ENCODE measurements around the gene MRPL23. TPM values are rescaled to one million over a fixed set of nuclear protein-coding genes. Genes with fewer than 3 reads are reported as not detected.

Gene MRPL23
- total RNA-seq, 1 experiment from 2014 or later = 83.8 TPM

DNA sequence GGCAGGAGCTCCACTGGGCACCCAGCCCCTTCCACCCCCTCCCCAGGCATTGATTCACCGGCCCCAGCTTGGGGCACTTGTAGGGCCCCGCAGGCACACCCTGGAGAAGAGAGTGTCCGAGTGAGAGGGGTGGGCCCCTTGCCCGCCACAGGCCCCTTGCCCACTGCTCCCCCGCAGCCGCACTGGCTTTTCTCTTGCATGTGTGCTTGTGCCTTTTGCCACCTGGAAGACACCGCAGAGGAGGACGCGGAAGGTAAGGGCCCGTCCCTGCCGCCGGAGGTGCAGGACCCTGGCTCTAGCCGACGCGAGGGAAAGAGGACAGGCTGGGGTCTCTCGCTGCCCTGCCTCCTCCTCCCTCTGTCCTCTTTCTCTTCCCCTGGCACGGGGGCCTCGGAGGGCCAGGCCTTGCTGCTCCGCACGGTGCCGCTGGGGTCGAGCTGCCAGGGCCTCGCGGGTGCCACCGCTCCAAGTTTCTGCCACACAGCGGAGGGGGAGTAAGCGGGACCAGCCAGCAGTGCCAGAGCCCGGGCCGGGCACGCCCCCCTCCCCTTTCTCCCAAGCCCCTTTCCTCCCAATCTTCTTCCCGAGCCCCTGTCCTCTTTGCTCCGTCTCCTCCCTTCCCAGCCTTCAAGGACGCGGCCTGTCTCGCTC is 18.1 kb upstream of the MRPL23 start:
- Histone ChIP-seq H3K36me3 (ENCODE audit: insufficient read depth, low read length, poor library complexity, severe bottlenecking) (no peaks in the 10 kb centered on the region), H3K4me1 (ENCODE audit: insufficient read depth, low read length, poor library complexity, severe bottlenecking) (no peaks in the 10 kb centered on the region), H3K9me3 (ENCODE audit: low read depth, low read length, poor library complexity, severe bottlenecking) (no peaks in the 10 kb centered on the region), H3K27me3 (replicated peaks; ENCODE audit: insufficient read depth, low read depth, low read length, poor library complexity) (no peaks in the 10 kb centered on the region), H3K4me3 (ENCODE audit: low read depth, low read length, poor library complexity, severe bottlenecking) (no peak overlapping the region), H3K27ac (ENCODE audit: low read depth, low read length, poor library complexity, severe bottlenecking) (no peak overlapping the region)
- no peak for DNase-seq (ENCODE audit: low spot score)
- TF ChIP-seq EZH2 (IDR thresholded peaks at IDR 0.05; ENCODE audit: borderline replicate concordance, low read depth, low read length, poor library complexity, severe bottlenecking) = no peak
- TF ChIP-seq, protein P1, sequence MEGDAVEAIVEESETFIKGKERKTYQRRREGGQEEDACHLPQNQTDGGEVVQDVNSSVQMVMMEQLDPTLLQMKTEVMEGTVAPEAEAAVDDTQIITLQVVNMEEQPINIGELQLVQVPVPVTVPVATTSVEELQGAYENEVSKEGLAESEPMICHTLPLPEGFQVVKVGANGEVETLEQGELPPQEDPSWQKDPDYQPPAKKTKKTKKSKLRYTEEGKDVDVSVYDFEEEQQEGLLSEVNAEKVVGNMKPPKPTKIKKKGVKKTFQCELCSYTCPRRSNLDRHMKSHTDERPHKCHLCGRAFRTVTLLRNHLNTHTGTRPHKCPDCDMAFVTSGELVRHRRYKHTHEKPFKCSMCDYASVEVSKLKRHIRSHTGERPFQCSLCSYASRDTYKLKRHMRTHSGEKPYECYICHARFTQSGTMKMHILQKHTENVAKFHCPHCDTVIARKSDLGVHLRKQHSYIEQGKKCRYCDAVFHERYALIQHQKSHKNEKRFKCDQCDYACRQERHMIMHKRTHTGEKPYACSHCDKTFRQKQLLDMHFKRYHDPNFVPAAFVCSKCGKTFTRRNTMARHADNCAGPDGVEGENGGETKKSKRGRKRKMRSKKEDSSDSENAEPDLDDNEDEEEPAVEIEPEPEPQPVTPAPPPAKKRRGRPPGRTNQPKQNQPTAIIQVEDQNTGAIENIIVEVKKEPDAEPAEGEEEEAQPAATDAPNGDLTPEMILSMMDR (conservative IDR thresholded peaks at IDR 0.05; ENCODE audit: low read depth, low read length) = no peak
- POLR2A ChIA-PET (ENCODE audit: low non-redundant PET) = no interaction called here
- CTCF ChIA-PET = no interaction called here
- BruUV-seq (replicated peaks) = no TSS peak
- intact Hi-C loops (cut with micrococcal nuclease; ENCODE audit: unreplicated experiment) = no loop called here

DNA sequence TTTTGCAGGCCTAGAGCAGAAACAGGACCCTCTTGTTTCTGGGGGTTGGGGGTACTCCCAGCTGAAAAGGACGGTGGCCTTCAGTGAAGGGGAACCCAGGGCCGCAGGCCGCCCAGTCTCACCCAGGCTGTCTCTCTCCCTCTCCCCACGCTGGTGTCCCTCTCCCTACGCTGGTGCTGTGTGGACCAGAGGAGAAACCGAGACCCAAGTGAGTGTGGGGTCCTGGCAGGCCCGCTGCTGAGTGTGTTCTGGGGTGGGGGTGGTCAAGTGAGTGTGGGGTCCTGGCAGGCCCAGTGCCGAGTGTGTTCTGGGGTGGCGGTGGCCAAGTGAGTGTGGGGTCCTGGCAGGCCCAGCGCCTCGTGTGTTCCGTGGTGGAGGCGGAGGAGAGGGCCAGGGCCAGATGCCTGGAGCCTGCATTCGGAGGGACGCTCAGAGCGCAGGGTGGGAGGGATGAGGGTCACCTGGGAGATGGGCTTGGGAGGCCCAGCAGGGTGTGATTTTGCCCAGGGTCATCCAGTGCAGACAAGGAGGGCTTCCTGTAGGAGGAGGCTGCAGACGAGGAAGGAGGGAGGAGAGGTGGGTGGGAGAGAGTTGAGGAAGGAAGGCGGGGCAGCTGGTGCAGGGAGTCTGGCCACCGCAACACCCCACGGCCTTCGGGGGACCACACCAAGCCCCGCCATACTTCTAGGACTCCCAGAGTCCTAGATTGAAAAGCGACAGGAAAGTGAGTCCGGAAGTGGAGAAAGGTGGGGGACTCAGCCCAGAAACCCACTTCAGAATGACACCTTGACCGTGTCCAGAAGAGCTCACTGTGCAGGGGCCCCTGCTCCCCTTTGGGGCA is 17.3 kb upstream of the MRPL23 start:
- intact Hi-C loops (cut with micrococcal nuclease; ENCODE audit: unreplicated experiment) = no loop called here
- Histone ChIP-seq H3K36me3 (ENCODE audit: insufficient read depth, low read length, poor library complexity, severe bottlenecking) (no peaks in the 10 kb centered on the region), H3K9me3 (ENCODE audit: low read depth, low read length, poor library complexity, severe bottlenecking) (no peaks in the 10 kb centered on the region), H3K4me3 (ENCODE audit: low read depth, low read length, poor library complexity, severe bottlenecking) (no peak overlapping the region), H3K27ac (ENCODE audit: low read depth, low read length, poor library complexity, severe bottlenecking) (no peak overlapping the region), H3K27me3 (replicated peaks; ENCODE audit: insufficient read depth, low read depth, low read length, poor library complexity) (no peaks in the 10 kb centered on the region), H3K4me1 (ENCODE audit: insufficient read depth, low read length, poor library complexity, severe bottlenecking) (no peaks in the 10 kb centered on the region)
- ChIA-PET CTCF (no interaction called here), POLR2A (ENCODE audit: low non-redundant PET) (no interaction called here)
- DNase-seq (ENCODE audit: low spot score) = no peak
- TF ChIP-seq EZH2 (IDR thresholded peaks at IDR 0.05; ENCODE audit: borderline replicate concordance, low read depth, low read length, poor library complexity, severe bottlenecking) = no peak
- TF ChIP-seq, protein P1 (conservative IDR thresholded peaks at IDR 0.05; ENCODE audit: low read depth, low read length) = no peak
- no TSS peak for BruUV-seq (replicated peaks)

DNA sequence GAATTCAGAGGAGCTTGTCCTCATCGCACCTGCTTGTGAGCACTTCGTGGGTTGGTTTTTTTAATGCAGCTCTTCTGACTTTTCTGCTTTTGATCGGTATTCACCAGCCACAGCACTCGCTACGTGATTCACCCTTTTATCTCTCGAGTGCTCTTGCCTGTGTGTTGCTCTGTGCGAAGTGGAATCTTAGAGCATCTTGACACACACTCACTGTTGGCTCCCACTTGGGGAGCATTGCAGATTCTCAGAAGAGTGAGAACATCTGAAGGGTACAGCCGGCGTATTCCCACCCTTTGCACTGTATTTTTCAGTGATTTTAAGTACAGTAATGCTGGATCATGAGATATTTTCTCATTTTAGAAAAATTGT is 16.7 kb upstream of the MRPL23 start:
- H3K36me3 ChIP-seq (ENCODE audit: insufficient read depth, low read length, poor library complexity, severe bottlenecking) = no peaks in the 10 kb centered on the region
- H3K9me3 ChIP-seq (ENCODE audit: low read depth, low read length, poor library complexity, severe bottlenecking) = no peaks in the 10 kb centered on the region
- DNase-seq (ENCODE audit: low spot score) = no peak
- H3K27me3 ChIP-seq (replicated peaks; ENCODE audit: insufficient read depth, low read depth, low read length, poor library complexity) = no peaks in the 10 kb centered on the region
- no peaks in the 10 kb centered on the region for H3K4me1 ChIP-seq (ENCODE audit: insufficient read depth, low read length, poor library complexity, severe bottlenecking)
- no peak overlapping the region for H3K27ac ChIP-seq (ENCODE audit: low read depth, low read length, poor library complexity, severe bottlenecking)
- no TSS peak for BruUV-seq (replicated peaks)
- POLR2A ChIA-PET (ENCODE audit: low non-redundant PET) = no interaction called here
- CTCF ChIA-PET = no interaction called here
- intact Hi-C loops (cut with micrococcal nuclease; ENCODE audit: unreplicated experiment) = no loop called here
- TF ChIP-seq EZH2 (IDR thresholded peaks at IDR 0.05; ENCODE audit: borderline replicate concordance, low read depth, low read length, poor library complexity, severe bottlenecking) = no peak
- TF ChIP-seq, protein P1 (conservative IDR thresholded peaks at IDR 0.05; ENCODE audit: low read depth, low read length) = no peak
- no peak overlapping the region for H3K4me3 ChIP-seq (ENCODE audit: low read depth, low read length, poor library complexity, severe bottlenecking)
